Stomach smooth muscle (tissue), 2 donors: ENCODE results near the gene ZBTB12.

Source experiments
- H3K27ac ChIP-seq: one replicate; pipeline ENCODE4 v1.7.0; 2013; ENCODE audit warnings: mild to moderate bottlenecking, low read length, inconsistent platforms
- H3K27me3 ChIP-seq, 2 donors: one replicate each; pipeline ENCODE4 v1.7.0; 2013; ENCODE audit warnings: low read length in 2 of 2; ENCODE audit not compliant: insufficient read depth in 2 of 2, control insufficient read depth in 1 of 2
- H3K36me3 ChIP-seq, 2 donors: one replicate each; pipeline ENCODE4 v1.7.0; 2013; ENCODE audit warnings: low read length in 2 of 2; ENCODE audit not compliant: control insufficient read depth in 2 of 2, insufficient read depth in 2 of 2
- H3K4me1 ChIP-seq: one replicate; pipeline ENCODE4 v1.7.0; 2013; ENCODE audit warnings: low read length; ENCODE audit not compliant: control insufficient read depth, insufficient read depth
- H3K4me3 ChIP-seq, 2 donors: one replicate each; pipeline ENCODE4 v1.7.0; 2013; ENCODE audit warnings: low read length in 2 of 2
- H3K9ac ChIP-seq, 2 donors: one replicate each; pipeline ENCODE4 v1.7.0; 2013; ENCODE audit warnings: low read length in 2 of 2, mild to moderate bottlenecking in 1 of 2
- H3K9me3 ChIP-seq, 2 donors: one replicate each; pipeline ENCODE4 v1.7.0; 2013; ENCODE audit warnings: low read length in 2 of 2; ENCODE audit not compliant: control insufficient read depth in 2 of 2
- donor health status: healthy.
- donor health status: Pancreatic carcinoma.

Gene ZBTB12

DNA sequence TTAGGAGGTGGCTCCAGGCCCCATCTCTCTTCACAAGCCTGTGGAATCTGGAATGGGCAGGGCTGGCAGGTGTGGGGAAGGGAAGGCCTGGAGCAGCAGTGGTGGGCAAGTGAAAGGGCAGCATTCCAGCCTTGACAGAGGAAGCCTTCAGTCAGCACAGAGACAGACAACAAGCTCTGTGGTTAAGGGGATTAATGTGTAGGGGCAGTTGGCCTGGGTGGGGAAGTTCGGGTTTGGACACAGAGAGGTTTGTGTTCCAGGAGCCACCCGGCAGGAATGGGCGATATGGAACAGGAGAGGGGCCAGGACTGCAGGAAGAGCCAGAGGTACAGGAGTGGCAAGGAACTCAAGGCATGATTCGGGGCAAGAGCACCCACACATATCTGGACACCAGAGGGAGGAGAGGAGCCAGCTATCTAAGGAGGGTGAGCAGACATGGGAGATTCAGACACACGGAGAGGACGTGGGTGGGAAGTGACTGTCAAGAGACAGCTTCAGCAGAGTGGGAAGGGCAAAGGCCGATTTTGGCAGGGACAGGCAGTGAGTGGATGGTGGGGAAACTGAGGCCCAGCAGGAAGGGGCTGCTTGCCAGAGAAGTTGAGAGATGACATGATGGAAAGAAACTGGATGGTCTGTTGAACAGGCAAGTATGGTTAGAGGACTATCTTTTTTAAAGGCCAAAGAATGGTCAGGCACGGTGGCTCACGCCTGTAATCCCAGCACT, 20.6 kb downstream of the ZBTB12 start:
- H3K36me3 ChIP-seq: peaks cover 33 to 45% of the 10 kb centered on the region in 2 donors
- no peak overlapping the region for H3K27ac ChIP-seq
- H3K27me3 ChIP-seq: no peaks in the 10 kb centered on the region
- no peaks in the 10 kb centered on the region for H3K9me3 ChIP-seq
- no peak overlapping the region for H3K9ac ChIP-seq
- H3K4me3 ChIP-seq: no peak overlapping the region
- peaks cover 3% of the 10 kb centered on the region for H3K4me1 ChIP-seq

DNA sequence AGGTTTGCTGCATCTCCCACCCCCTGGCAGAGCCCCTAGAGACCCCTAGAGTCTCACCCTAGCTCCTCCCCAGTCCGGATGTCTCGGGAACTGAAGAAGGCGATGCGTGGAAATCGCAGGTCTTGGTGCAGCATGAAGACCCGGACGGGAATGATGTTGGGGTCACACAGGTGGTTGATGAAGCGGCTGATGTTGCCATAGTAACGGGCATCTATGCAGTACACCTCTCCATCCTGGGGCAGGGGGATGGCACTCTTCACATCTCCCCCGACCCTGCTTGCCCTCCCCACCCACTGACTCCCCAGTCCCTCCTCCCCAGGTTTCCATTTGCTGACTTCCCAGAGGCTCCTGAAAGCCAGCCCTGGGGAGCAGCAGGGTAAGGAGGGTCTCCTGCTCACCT, 21.3 kb downstream of the ZBTB12 start:
- no peak overlapping the region for H3K9ac ChIP-seq
- H3K4me1 ChIP-seq: peaks cover 3% of the 10 kb centered on the region
- H3K4me3 ChIP-seq: no peak overlapping the region
- H3K9me3 ChIP-seq: no peaks in the 10 kb centered on the region
- H3K27ac ChIP-seq: no peak overlapping the region
- H3K36me3 ChIP-seq: peaks cover 33 to 45% of the 10 kb centered on the region in 2 donors
- no peaks in the 10 kb centered on the region for H3K27me3 ChIP-seq

DNA sequence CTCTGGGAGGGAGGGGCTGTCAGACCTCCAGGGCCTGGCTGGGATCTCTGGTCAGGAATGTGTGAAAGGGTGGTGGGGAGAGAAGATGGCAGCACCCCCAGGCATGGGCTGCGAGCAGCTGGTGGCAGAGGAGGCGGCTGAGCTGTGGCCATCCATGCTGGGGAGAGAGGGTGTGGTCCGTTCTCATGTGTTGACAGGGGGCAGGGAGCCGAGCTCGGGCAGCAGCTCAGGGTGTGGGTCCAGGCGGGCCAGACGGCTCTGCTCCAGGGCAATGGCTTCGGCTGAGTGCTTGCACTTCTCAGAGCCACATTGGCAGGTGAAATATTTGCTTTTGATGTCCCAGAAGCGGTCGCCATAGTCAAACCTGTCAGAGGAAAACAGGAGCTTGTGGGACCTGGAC, 22.0 kb downstream of the ZBTB12 start:
- H3K4me1 ChIP-seq: peaks cover 3% of the 10 kb centered on the region
- no peak overlapping the region for H3K27ac ChIP-seq
- no peaks in the 10 kb centered on the region for H3K27me3 ChIP-seq
- H3K36me3 ChIP-seq: peaks cover 33 to 42% of the 10 kb centered on the region in 2 donors
- H3K9me3 ChIP-seq: no peaks in the 10 kb centered on the region
- no peak overlapping the region for H3K9ac ChIP-seq
- no peak overlapping the region for H3K4me3 ChIP-seq

DNA sequence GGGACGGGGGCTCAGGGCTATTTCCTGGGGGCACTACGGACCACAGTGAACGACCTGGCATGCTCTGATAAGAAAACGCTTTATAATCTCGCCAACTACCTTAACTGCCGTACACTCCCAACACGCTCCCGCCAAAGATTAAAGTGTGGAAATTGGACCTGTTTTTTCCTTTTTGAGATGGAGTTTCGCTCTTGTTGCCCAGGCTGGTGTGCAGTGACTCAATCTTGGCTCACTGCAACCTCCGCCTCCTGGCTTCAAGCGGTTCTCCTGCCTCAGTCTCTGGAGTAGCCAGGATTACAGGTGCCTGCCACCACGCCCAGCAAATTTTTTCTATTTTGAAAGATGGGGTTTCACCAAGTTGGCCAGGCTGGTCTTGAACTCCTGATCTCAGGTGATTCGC, 22.7 kb downstream of the ZBTB12 start:
- Histone ChIP-seq H3K27ac (no peak overlapping the region), H3K4me3 (no peak overlapping the region), H3K4me1 (peaks cover 3% of the 10 kb centered on the region), H3K36me3 (peaks cover 28 to 36% of the 10 kb centered on the region in 2 donors), H3K27me3 (no peaks in the 10 kb centered on the region), H3K9ac (no peak overlapping the region), H3K9me3 (no peaks in the 10 kb centered on the region)

DNA sequence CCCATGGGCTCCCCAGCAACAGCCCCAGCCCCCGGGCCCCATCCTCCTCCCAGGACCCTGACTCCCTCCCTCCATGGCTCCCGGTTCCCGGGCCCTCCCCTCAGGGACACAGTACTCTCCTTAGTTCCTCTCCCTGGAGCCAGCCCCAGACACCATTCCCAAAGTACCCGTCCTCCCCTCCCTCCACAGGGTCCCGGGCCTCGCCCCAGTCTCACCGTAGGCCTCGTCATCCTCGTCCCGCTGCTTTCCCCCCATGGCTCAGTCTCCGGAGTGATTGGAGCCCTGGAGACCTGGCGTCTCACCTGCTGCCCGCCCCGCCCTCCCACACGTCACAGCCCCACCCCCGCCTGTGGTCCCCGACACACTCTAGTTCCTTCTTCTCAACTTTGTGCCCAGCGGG, 23.2 kb downstream of the ZBTB12 start, which contains the start of gene SLC44A4:
SLC44A4 (minus strand) TSS at position 272 of the 400 bp plus-strand sequence; CDS start at position 255, 17 bp downstream.
- H3K27me3 ChIP-seq: no peaks in the 10 kb centered on the region
- peaks cover 24 to 35% of the 10 kb centered on the region in 2 donors for H3K36me3 ChIP-seq
- no peak within 1 kb of the TSS for H3K9ac ChIP-seq
- H3K27ac ChIP-seq: no peak within 1 kb of the TSS
- peaks cover 3% of the 10 kb centered on the region for H3K4me1 ChIP-seq
- no peak within 1 kb of the TSS for H3K4me3 ChIP-seq
- H3K9me3 ChIP-seq: no peaks in the 10 kb centered on the region

DNA sequence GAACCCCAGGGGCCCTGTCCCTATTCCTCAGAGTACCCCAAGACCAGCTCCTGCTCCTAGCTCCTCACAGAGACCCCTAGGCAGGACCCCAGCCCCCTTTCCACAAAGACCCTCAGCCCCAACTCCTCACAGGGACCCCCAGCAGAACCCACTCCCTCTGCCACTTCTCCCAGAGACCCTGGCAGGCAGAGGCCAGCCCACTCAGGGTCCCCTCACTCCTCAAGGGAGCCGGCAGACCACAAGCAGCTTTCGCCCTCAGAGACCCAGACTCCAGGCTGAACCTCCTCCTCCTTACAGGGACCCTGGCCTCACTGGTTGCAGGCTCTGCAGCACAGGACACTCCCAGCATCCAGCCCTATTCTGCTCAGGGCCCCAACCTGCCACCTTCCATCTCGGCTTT, 23.7 kb downstream of the ZBTB12 start:
- Histone ChIP-seq H3K9ac (no peak overlapping the region), H3K4me1 (peaks cover 3% of the 10 kb centered on the region), H3K9me3 (no peaks in the 10 kb centered on the region), H3K4me3 (no peak overlapping the region), H3K27me3 (no peaks in the 10 kb centered on the region), H3K27ac (no peak overlapping the region), H3K36me3 (peaks cover 19 to 30% of the 10 kb centered on the region in 2 donors)

DNA sequence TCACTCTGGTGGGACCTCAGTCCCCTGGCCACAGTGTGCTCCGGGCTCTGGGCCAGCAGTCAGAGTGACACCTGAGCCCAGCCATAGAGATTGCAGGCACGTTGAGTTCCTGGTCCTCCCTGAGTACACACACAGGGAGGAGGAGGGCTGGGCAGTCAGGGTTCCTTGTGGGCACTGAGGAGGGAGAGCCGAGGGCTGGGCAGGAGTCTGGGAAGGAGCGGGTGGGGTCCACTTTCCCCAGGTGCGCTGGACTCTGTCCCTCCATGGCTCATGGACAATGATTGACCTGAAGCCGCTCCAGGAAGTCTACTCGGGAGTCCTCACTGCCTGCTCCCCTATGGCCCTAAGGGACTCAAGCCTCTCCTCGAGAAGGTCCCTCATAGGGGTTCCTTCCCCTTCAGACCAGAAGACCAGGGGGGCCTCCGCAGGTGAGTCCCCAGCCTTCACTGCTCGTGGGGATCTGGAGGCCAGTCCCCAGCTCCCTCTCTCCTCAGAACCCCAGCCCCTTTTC, 24.2 kb downstream of the ZBTB12 start:
- H3K27me3 ChIP-seq: no peaks in the 10 kb centered on the region
- H3K4me3 ChIP-seq: no peak overlapping the region
- no peaks in the 10 kb centered on the region for H3K9me3 ChIP-seq
- peaks cover 14 to 25% of the 10 kb centered on the region in 2 donors for H3K36me3 ChIP-seq
- peaks cover 3% of the 10 kb centered on the region for H3K4me1 ChIP-seq
- no peak overlapping the region for H3K9ac ChIP-seq
- H3K27ac ChIP-seq: no peak overlapping the region

DNA sequence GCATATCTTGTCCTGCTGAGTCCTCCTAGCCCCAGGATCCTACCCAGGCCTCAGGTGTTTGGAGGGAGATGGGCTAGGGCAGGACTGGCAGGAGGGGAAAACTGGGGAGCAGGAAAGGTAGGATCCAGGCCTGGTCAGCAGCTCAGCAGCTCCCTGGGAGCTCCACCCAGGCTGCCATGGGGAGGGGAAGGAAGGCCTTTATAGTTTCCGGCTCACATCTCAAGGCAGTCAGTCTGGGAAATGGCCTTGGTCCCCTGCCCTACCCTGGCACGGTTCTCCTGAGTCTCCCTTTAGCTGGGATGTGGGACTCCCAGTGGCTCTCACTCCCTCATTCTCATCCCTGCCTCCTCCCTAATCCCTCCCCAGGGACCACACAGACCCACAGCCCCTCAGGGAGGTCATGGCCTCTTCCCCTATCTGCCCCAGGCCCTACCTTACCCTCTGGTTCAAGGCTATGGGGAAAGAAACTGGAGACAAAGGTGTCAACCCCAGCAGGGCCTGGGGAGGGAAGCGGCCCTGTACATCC, 24.7 kb downstream of the ZBTB12 start:
- H3K36me3 ChIP-seq: peaks cover 9 to 20% of the 10 kb centered on the region in 2 donors
- no peak overlapping the region for H3K4me3 ChIP-seq
- H3K27ac ChIP-seq: no peak overlapping the region

DNA sequence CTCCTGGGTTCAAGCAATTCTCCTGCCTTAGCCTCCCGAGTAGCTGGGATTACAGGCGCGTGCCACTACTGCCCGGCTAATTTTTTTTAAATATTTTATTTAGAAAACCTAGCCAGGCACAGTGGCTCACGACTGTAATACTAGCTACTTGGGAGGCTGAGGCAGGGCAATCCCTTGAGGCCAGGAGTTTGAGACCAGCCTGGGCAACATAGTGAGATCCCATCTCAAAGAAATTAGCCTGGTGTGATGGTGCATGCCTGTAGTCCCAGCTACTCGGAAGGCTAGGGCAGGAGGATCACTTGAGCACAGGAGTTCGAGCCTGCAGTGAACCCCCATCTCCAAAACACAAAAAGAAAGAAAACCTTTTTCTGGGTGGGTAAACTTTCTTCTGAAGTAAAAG, 25.5 kb downstream of the ZBTB12 start:
- Histone ChIP-seq H3K9ac (no peak overlapping the region), H3K27ac (no peak overlapping the region), H3K27me3 (no peaks in the 10 kb centered on the region)

More for the DNA sequence above, 24.7 kb downstream of the ZBTB12 start:
- Histone ChIP-seq H3K27me3 (no peaks in the 10 kb centered on the region), H3K9ac (no peak overlapping the region), H3K4me1 (peaks cover 3% of the 10 kb centered on the region), H3K9me3 (no peaks in the 10 kb centered on the region)

DNA sequence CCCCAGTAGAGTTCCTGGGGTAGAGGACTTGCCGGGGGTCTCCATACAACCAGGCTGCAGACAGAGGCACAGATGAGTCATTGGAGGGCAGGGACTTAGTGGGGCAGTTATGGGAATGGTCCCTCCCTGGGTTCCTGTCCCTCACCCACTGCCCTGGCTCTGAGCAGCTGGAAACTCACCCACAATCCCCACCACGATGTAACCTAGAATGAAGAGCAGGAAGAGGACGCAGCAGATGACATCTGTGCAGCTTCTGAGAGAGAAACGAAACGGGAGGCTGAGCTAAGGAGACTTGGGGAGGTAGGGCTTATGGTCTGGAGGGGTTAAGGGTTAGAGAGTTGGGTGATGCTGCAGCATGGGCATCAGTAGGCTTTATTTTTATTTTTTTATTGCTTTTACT, 26.0 kb downstream of the ZBTB12 start:
- no peaks in the 10 kb centered on the region for H3K27me3 ChIP-seq
- peaks cover 5 to 10% of the 10 kb centered on the region in 2 donors for H3K36me3 ChIP-seq
- H3K9ac ChIP-seq: no peak overlapping the region
- H3K4me3 ChIP-seq: no peak overlapping the region
- H3K4me1 ChIP-seq: peaks cover 3% of the 10 kb centered on the region
- no peaks in the 10 kb centered on the region for H3K9me3 ChIP-seq
- no peak overlapping the region for H3K27ac ChIP-seq

More for the DNA sequence above, 25.5 kb downstream of the ZBTB12 start:
- H3K36me3 ChIP-seq: peaks cover 9 to 15% of the 10 kb centered on the region in 2 donors
- no peaks in the 10 kb centered on the region for H3K9me3 ChIP-seq
- peaks cover 3% of the 10 kb centered on the region for H3K4me1 ChIP-seq
- H3K4me3 ChIP-seq: no peak overlapping the region
